Natural killer cell (primary cell): ENCODE data around the gene COPE. TPM values are rescaled to one million over a fixed set of nuclear protein-coding genes. Genes with fewer than 3 reads are reported as not detected.

Experiments used
- ATAC-seq, 3 donors: fragments of 150-1000 bp in 2 of 3; fragments of 200-7000 bp in 1 of 3; cut with Tn5 transposase; 1 replicate in 1 of 3; 2 replicates in 2 of 3; pipeline ENCODE4 v1.10.0; 2021; ENCODE audit warnings: mild to moderate bottlenecking in 2 of 3, moderate library complexity in 2 of 3
- DNase-seq, 2 donors: peaks; one replicate each; pipeline versions ENCODE4 v3.0.0 to v3.0.0-alpha.2; 2013 to 2021; ENCODE audit warnings: mixed read lengths in 1 of 2
- H3K27ac ChIP-seq: one replicate; pipeline ENCODE4 v1.5.1; 2013; ENCODE audit warnings: mild to moderate bottlenecking, low read length
- H3K27me3 ChIP-seq: one replicate; pipeline ENCODE4 v1.6.1; 2013; ENCODE audit warnings: low read length; ENCODE audit not compliant: control insufficient read depth, insufficient read depth
- H3K36me3 ChIP-seq: one replicate; pipeline ENCODE4 v1.6.1; 2013; ENCODE audit warnings: low read length; ENCODE audit not compliant: control insufficient read depth, insufficient read depth
- H3K4me1 ChIP-seq: one replicate; pipeline ENCODE4 v1.6.1; 2013; ENCODE audit warnings: low read length; ENCODE audit not compliant: control insufficient read depth, insufficient read depth
- H3K4me3 ChIP-seq: one replicate; pipeline ENCODE4 v1.5.1; 2013; ENCODE audit warnings: low read length
- H3K9me3 ChIP-seq: one replicate; pipeline ENCODE4 v1.6.1; 2013; ENCODE audit warnings: low read length; ENCODE audit not compliant: control insufficient read depth, insufficient read depth
- H3K27ac Mint-ChIP-seq, 2 donors: one replicate each; pipeline ENCODE4 v1.8.0; 2022; ENCODE audit warnings: mild to moderate bottlenecking in 2 of 2, mixed read lengths in 2 of 2, moderate library complexity in 1 of 2
- H3K27me3 Mint-ChIP-seq, 2 donors: one replicate each; pipeline ENCODE4 v1.8.0; 2022; ENCODE audit warnings: low read depth in 2 of 2, mixed read lengths in 2 of 2
- H3K36me3 Mint-ChIP-seq: one replicate; pipeline ENCODE4 v1.8.0; 2022; ENCODE audit warnings: mixed read lengths
- H3K4me1 Mint-ChIP-seq, 2 donors: one replicate each; pipeline ENCODE4 v1.8.0; 2022; ENCODE audit warnings: mixed read lengths in 2 of 2
- H3K4me3 Mint-ChIP-seq: one replicate; pipeline ENCODE4 v1.8.0; 2022; ENCODE audit warnings: mild to moderate bottlenecking, moderate library complexity, mixed read lengths
- H3K9me3 Mint-ChIP-seq, 2 donors: one replicate each; pipeline ENCODE4 v1.8.0; 2022; ENCODE audit warnings: mixed read lengths in 2 of 2
- WGBS: methylation state at CpG from one replicate; pipeline ENCODE4 v1.1.7; 2013; ENCODE audit warnings: missing lambda C conversion rate; ENCODE audit not compliant: insufficient coverage; 5-methylcytosine and 5-hydroxymethylcytosine counted together
- intact Hi-C: fragments of 100-400 bp; cut with micrococcal nuclease; formaldehyde crosslinking; loops from one replicate; pipeline ENCODE4 v1.14.2; 2022
- total RNA-seq, 4 donors: library from RNA; stranded (reverse); fragments of 120-200 nt in 1 of 4; gene quantifications; one replicate each; pipeline versions ENCODE4 v1.2.3 to v1.2.4, GENCODE V29; 2013 to 2022
- TF ChIP-seq, protein P1 (sequence below): fragments of 200-600 bp; IDR thresholded peaks from one replicate; pipeline ENCODE4 v1.8.0; 2022; ENCODE audit warnings: antibody characterized with exemption

Gene COPE
- total RNA-seq, 3 donors from 2014 or later (not counting 1 experiment from before 2014, with no cell fraction given) = 204 to 228 (median 218) TPM

DNA sequence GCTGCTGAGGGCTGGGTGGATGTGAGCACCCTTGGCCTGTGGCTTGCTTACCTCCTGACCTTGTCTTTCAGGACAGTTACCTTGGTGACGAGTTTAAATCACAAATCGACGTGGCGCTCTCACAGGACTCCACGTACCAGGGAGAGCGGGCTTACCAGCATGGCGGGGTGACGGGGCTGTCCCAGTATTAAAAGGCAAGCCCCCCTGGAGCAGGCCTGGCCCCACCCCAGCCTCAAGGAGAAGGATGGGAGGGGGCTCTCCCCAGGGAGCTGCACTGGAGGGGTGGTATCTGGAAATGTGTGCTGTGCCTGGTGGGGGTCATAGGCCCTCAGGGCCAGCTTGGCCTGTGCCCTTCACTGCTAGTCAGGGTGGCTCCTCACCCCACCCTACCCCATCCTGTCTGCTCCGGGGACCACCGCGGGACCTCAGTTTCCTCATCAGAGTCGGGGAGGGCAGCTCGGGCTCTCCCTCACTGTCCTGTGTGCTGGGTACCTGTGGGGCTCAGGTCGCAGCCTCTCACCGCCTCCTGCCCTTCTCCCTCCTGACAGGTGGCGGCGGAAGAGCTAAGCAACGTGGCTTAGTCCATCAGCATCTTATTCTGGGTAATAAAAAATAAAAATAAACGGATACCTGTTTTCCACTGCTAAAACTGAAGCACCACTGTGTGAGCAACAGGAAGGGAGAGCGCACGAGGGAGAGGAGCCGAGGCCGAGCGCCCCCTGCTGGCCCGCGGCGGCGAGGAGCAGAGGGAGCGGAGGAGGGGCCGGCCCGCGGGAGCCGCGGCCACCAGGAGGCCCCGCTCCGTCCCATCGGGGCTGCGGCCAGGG, 53.0 kb downstream of the COPE start:
- no peak overlapping the region for H3K27ac Mint-ChIP-seq
- WGBS = 53% methylated on average over 38 of the region's 38 CpGs
- intact Hi-C loops = no loop called here

DNA sequence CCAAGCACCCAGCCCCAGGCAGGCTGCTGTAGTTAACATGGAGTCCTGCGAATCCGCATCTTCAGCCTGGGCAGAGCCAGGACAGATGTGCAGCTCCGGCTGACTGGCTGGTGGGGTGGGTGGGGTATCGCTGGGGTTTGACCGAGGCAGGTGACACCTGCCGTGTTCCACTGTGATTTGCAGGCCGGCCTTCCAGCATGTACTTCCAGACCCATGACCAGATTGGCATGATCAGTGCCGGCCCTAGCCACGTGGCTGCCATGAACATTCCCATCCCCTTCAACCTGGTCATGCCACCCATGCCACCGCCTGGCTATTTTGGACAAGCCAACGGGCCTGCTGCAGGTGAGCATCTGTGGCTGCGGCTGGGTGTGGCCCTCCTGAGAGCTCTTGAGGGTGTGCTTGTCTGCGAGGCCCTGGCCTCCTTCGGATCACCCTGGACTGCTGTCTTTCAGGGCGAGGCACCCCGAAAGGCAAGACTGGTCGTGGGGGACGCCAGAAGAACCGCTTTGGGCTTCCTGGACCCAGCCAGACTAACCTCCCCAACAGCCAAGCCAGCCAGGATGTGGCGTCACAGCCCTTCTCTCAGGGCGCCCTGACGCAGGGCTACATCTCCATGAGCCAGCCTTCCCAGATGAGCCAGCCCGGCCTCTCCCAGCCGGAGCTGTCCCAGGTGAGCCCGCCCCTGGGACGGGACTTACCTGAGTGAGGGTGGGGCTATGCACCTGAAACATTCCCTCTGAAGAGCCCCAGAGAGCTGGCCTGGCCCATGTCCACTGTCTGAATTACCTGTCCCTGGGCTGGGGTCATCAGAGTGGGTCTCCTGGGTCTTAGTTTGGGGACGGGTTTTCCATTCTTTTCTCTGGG, 53.8 kb downstream of the COPE start:
- no peak overlapping the region for H3K27ac Mint-ChIP-seq
- peaks cover 21% of the 10 kb centered on the region for H3K4me1 ChIP-seq

More for the DNA sequence above, 53.0 kb downstream of the COPE start:
- no peak overlapping the region for H3K27ac ChIP-seq
- peaks cover 2% of the 10 kb centered on the region for H3K27me3 ChIP-seq
- TF ChIP-seq, protein P1, sequence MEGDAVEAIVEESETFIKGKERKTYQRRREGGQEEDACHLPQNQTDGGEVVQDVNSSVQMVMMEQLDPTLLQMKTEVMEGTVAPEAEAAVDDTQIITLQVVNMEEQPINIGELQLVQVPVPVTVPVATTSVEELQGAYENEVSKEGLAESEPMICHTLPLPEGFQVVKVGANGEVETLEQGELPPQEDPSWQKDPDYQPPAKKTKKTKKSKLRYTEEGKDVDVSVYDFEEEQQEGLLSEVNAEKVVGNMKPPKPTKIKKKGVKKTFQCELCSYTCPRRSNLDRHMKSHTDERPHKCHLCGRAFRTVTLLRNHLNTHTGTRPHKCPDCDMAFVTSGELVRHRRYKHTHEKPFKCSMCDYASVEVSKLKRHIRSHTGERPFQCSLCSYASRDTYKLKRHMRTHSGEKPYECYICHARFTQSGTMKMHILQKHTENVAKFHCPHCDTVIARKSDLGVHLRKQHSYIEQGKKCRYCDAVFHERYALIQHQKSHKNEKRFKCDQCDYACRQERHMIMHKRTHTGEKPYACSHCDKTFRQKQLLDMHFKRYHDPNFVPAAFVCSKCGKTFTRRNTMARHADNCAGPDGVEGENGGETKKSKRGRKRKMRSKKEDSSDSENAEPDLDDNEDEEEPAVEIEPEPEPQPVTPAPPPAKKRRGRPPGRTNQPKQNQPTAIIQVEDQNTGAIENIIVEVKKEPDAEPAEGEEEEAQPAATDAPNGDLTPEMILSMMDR = peak; percentile 83
- Mint-ChIP-seq H3K27me3 (peaks cover 0 to 6% of the 10 kb centered on the region in 2 donors), H3K4me1 (peaks cover 0 to 17% of the 10 kb centered on the region in 2 donors), H3K9me3 (no peaks in the 10 kb centered on the region), H3K4me3 (no peak overlapping the region), H3K36me3 (no peaks in the 10 kb centered on the region)
- H3K4me3 ChIP-seq = no peak overlapping the region
- H3K4me1 ChIP-seq = peaks cover 20% of the 10 kb centered on the region
- no peaks in the 10 kb centered on the region for H3K9me3 ChIP-seq
- peak; percentile 72 to 83 (median 81) for ATAC-seq
- peak; percentile 60 to 79 for DNase-seq
- H3K36me3 ChIP-seq = peaks cover 60% of the 10 kb centered on the region

DNA sequence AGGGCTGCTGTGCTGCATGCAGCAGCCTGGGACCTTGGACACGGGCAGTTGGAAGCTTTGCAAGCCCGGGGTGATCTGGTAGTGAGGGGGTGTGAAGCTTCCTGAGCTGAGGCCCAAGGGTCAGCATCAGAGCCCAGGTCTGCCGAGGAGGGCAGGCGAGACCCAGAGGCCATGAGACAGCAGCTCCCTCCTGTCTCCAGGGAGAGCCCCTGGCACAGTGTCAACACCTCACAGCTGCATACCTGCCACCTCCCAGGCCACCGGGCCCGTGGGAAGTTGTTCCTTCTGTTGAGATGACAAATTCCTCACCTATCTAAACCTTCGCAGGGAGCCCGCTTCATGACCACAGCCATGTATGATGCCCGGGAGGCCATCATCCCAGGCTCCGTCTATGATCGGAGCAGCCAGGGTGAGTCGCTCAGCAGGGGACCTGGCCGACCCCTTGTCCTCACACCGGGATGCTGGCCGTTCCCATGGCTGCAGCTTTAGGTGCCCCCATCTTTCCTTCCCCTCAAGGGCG, 55.3 kb downstream of the COPE start:
- no peak overlapping the region for H3K4me3 Mint-ChIP-seq
- H3K27me3 ChIP-seq = no peaks in the 10 kb centered on the region
- H3K27ac Mint-ChIP-seq = no peak overlapping the region
- no peak for DNase-seq
- H3K36me3 Mint-ChIP-seq = no peaks in the 10 kb centered on the region
- H3K36me3 ChIP-seq = peaks cover 83% of the 10 kb centered on the region
- TF ChIP-seq, protein P1 = no peak
- no peaks in the 10 kb centered on the region for H3K9me3 Mint-ChIP-seq
- H3K4me3 ChIP-seq = no peak overlapping the region
- H3K4me1 ChIP-seq = peaks cover 10% of the 10 kb centered on the region
- H3K4me1 Mint-ChIP-seq = peaks cover 0 to 13% of the 10 kb centered on the region in 2 donors
- no peaks in the 10 kb centered on the region for H3K9me3 ChIP-seq
- ATAC-seq = no peak
- no peak overlapping the region for H3K27ac ChIP-seq
- 96% methylated on average over 16 of the region's 16 CpGs for whole genome bisulfite sequencing
- no peaks in the 10 kb centered on the region for H3K27me3 Mint-ChIP-seq
- intact Hi-C loops = no loop called here

More for the DNA sequence above, 53.8 kb downstream of the COPE start:
- H3K36me3 Mint-ChIP-seq = no peaks in the 10 kb centered on the region
- H3K4me1 Mint-ChIP-seq = peaks cover 0 to 13% of the 10 kb centered on the region in 2 donors
- Histone ChIP-seq H3K36me3 (peaks cover 69% of the 10 kb centered on the region), H3K27ac (no peak overlapping the region), H3K27me3 (no peaks in the 10 kb centered on the region), H3K4me3 (no peak overlapping the region), H3K9me3 (no peaks in the 10 kb centered on the region)
- no peaks in the 10 kb centered on the region for H3K27me3 Mint-ChIP-seq
- TF ChIP-seq, protein P1 = no peak
- DNase-seq (no peak), ATAC-seq (no peak)
- H3K9me3 Mint-ChIP-seq = no peaks in the 10 kb centered on the region
- 95% methylated on average over 27 of the region's 27 CpGs for WGBS
- no peak overlapping the region for H3K4me3 Mint-ChIP-seq
- intact Hi-C loops = no loop called here
